GM12892 (cell line): ENCODE measurements around the gene SLCO4C1.

Source experiments
- DNase-seq: peaks from one replicate; pipeline ENCODE4 v3.0.0; 2011; ENCODE audit not compliant: insufficient read length
- FAIRE-seq: peaks from 2 replicates; lab custom pipeline; 2011; peaks lifted over from hg19 to GRCh38; lab: Jason Lieb, UNC
- POLR2A ChIP-seq: IDR thresholded peaks from 2 replicates; pipeline ENCODE4 v1.6.1; 2011; ENCODE audit warnings: low read depth, low read length, control low read depth
- POLR2AphosphoS5 ChIP-seq: IDR thresholded peaks from 2 replicates; pipeline ENCODE4 v1.6.1; 2011; ENCODE audit warnings: low read depth, low read length, control low read depth
- TAF1 ChIP-seq: IDR thresholded peaks from 2 replicates; pipeline ENCODE4 v1.6.1; 2011; ENCODE audit warnings: low read depth, mild to moderate bottlenecking, control low read depth, low read length, borderline replicate concordance

Gene SLCO4C1

GRCh38 chr5:102216678-102217077 is 79.4 kb downstream of the SLCO4C1 start:
- FAIRE-seq (no peak), DNase-seq (no peak)
- TF ChIP-seq POLR2A (no peak), POLR2AphosphoS5 (no peak), TAF1 (no peak)

DNA sequence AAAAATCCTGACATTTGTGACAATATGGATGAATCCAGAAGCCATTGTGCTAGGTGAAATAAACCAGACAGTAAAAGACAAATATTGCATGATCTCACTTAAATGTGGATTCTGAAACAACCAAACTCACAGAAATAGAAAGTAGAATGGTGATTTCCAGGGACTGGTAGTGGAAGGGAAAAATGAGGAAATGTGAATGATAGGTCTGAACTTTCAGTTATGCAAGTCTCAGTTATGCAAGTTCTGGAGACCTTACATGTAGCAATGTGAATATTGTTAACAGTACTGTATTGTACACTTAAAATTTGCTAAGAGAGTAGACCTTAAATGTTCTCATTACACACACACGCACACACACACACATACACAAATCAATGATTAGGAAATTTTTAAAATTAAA is 84.9 kb downstream of the SLCO4C1 start:
- no peak for TF ChIP-seq POLR2A
- no peak for TF ChIP-seq TAF1
- no peak for TF ChIP-seq POLR2AphosphoS5
- no peak for DNase-seq

GRCh38 chr5:102200861-102201260 is 95.2 kb downstream of the SLCO4C1 start:
- TF ChIP-seq POLR2AphosphoS5 (no peak), POLR2A (no peak)
- FAIRE-seq: no peak
- no peak for DNase-seq

More for the DNA sequence above, 84.9 kb downstream of the SLCO4C1 start:
- no peak for FAIRE-seq

GRCh38 chr5:102196481-102196880 is 99.6 kb downstream of the SLCO4C1 start:
- DNase-seq (no peak), FAIRE-seq (no peak)

More at GRCh38 chr5:102196481-102196880, 99.6 kb downstream of the SLCO4C1 start:
- no peak for TF ChIP-seq POLR2A
- TF ChIP-seq TAF1: no peak
- no peak for TF ChIP-seq POLR2AphosphoS5
